ENCODE measurements around the gene SYTL2.

GRCh38 chr11:85668157-85668556, 142.8 kb downstream of the SYTL2 start:
- TF ChIP-seq, protein P1, sequence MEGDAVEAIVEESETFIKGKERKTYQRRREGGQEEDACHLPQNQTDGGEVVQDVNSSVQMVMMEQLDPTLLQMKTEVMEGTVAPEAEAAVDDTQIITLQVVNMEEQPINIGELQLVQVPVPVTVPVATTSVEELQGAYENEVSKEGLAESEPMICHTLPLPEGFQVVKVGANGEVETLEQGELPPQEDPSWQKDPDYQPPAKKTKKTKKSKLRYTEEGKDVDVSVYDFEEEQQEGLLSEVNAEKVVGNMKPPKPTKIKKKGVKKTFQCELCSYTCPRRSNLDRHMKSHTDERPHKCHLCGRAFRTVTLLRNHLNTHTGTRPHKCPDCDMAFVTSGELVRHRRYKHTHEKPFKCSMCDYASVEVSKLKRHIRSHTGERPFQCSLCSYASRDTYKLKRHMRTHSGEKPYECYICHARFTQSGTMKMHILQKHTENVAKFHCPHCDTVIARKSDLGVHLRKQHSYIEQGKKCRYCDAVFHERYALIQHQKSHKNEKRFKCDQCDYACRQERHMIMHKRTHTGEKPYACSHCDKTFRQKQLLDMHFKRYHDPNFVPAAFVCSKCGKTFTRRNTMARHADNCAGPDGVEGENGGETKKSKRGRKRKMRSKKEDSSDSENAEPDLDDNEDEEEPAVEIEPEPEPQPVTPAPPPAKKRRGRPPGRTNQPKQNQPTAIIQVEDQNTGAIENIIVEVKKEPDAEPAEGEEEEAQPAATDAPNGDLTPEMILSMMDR (conservative IDR thresholded peaks at IDR 0.05; ENCODE audit: low read depth, low read length), result no peak
- no peak for TF ChIP-seq EZH2 (IDR thresholded peaks at IDR 0.05; ENCODE audit: low read length, unreplicated experiment)

Data from PC-3 (cell line).